Breast epithelium (tissue), 4 donors: ENCODE data around the gene E2F7. TPM values are rescaled to one million over a fixed set of nuclear protein-coding genes. Genes with fewer than 3 reads are reported as not detected.

Experiments
- DNase-seq, 2 donors: peaks; one replicate each; pipeline ENCODE4 v3.0.0-alpha.2; 2019; ENCODE audit warnings: low spot score in 2 of 2
- H3K27ac ChIP-seq, 2 donors: fragments of 200-600 bp; sonication (generic) in 1 of 2; one replicate each; pipeline ENCODE4 v1.5.1; 2016 to 2019; ENCODE audit warnings: mild to moderate bottlenecking in 1 of 2
- H3K27me3 ChIP-seq, 2 donors: fragments of 200-600 bp; sonication (generic) in 1 of 2; one replicate each; pipeline versions ENCODE4 v1.5.1 to v1.6.0; 2017 to 2019; ENCODE audit warnings: control low read depth in 1 of 2, mild to moderate bottlenecking in 1 of 2
- H3K36me3 ChIP-seq: fragments of 200-600 bp; one replicate; pipeline ENCODE4 v1.5.1; 2019
- H3K4me1 ChIP-seq, 2 donors: fragments of 200-600 bp; sonication (generic); one replicate each; pipeline ENCODE4 v1.5.1; 2016 to 2019; ENCODE audit warnings: control low read depth in 1 of 2
- H3K4me3 ChIP-seq, 3 donors: fragments of 200-600 bp; sonication (generic); 1 replicate in 2 of 3; 2 replicates in 1 of 3; pipeline ENCODE4 v1.5.1; 2016 to 2019; ENCODE audit warnings: mild to moderate bottlenecking in 3 of 3, moderate library complexity in 2 of 3
- H3K9me3 ChIP-seq, 2 donors: fragments of 200-600 bp; sonication (generic) in 1 of 2; one replicate each; pipeline ENCODE4 v1.5.1; 2016 to 2019; ENCODE audit warnings: control low read depth in 1 of 2
- POLR2A ChIP-seq: fragments of 450-650 bp; IDR thresholded peaks from one replicate; pipeline ENCODE4 v1.6.1; 2016; ENCODE audit warnings: antibody characterized with exemption, mild to moderate bottlenecking, moderate library complexity
- POLR2AphosphoS5 ChIP-seq, 3 donors: sonication (generic); formaldehyde crosslinking; IDR thresholded peaks; one replicate each; pipeline ENCODE4 v1.6.1; 2017; ENCODE audit warnings: antibody characterized with exemption in 3 of 3
- intact Hi-C: fragments of 100-400 bp; cut with DNase I; formaldehyde crosslinking; loops from one replicate; pipeline ENCODE4 v1.15.1; 2023; ENCODE audit warnings: low total_unique reads
- total RNA-seq, 3 donors: library from RNA; depleted of rRNA; stranded (reverse); fragments of >200 nt; gene quantifications; one replicate each; pipeline ENCODE4 v1.1.0, GENCODE V29; 2016
- TF ChIP-seq, protein P1 (sequence below), 3 donors: fragments of 450-650 bp; IDR thresholded peaks; one replicate each; pipeline ENCODE4 v1.5.1; 2016 to 2017; ENCODE audit warnings: antibody characterized with exemption in 3 of 3, mild to moderate bottlenecking in 3 of 3, moderate library complexity in 3 of 3

The E2F7 gene
- total RNA-seq, 3 donors from 2014 or later: under 0.01 to 0.44 TPM; not detected in 1

DNA sequence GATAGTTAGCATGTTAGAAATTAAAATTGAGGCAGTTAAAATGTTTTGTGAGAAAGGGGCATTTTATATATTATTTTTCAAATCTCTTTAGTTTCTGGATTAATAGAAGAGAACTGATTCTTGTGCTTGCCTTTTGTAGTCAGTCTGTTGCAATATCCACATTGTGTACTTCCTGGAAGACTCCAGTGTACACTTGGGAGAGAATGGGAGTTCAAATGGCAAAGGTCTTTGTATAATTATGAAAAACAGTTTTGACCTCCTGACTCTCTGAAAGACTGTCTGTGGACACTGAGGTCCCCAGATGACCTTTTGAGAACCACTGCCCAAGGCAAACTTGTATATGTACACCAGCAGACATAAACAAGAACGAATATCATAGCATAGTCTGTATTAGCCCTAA is 12.1 kb downstream of the E2F7 start:
- Histone ChIP-seq H3K27ac (no peak overlapping the region), H3K4me3 (no peak overlapping the region), H3K27me3 (no peaks in the 10 kb centered on the region), H3K36me3 (no peaks in the 10 kb centered on the region), H3K4me1 (no peaks in the 10 kb centered on the region), H3K9me3 (no peaks in the 10 kb centered on the region)
- TF ChIP-seq POLR2A (no peak), POLR2AphosphoS5 (IDR thresholded peaks at IDR 0.05) (no peak)
- TF ChIP-seq, protein P1, sequence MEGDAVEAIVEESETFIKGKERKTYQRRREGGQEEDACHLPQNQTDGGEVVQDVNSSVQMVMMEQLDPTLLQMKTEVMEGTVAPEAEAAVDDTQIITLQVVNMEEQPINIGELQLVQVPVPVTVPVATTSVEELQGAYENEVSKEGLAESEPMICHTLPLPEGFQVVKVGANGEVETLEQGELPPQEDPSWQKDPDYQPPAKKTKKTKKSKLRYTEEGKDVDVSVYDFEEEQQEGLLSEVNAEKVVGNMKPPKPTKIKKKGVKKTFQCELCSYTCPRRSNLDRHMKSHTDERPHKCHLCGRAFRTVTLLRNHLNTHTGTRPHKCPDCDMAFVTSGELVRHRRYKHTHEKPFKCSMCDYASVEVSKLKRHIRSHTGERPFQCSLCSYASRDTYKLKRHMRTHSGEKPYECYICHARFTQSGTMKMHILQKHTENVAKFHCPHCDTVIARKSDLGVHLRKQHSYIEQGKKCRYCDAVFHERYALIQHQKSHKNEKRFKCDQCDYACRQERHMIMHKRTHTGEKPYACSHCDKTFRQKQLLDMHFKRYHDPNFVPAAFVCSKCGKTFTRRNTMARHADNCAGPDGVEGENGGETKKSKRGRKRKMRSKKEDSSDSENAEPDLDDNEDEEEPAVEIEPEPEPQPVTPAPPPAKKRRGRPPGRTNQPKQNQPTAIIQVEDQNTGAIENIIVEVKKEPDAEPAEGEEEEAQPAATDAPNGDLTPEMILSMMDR (IDR thresholded peaks at IDR 0.05): no peak
- intact Hi-C loops: no loop called here
- DNase-seq: no peak

DNA sequence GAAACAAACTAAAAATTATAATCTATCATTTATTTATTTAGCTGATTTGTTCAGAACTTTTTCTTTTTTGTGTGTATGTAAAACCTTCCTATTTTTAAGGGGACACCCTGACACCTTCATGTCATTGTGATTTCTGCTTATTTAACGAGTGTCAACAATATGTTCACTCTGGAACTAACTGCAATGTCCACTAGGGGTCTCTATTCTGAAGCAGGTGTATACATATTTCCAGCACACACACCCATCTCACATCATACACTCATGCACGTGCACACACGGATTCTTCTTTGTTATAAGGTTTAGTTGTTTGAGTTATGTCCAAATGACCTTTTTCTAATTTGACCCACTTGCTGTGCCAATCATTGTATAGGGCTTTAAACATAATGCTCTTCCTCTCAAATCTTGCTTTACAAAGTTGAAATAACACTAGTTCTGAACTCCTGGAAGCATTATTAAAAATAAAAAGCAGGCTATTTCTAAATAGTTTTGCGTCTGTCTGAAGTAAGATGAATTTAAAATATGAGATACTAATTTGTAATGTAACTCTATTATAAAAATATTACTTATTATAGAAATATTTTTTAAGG is 15.5 kb downstream of the E2F7 start:
- Histone ChIP-seq H3K9me3 (no peaks in the 10 kb centered on the region), H3K4me1 (no peaks in the 10 kb centered on the region), H3K27ac (no peak overlapping the region), H3K4me3 (no peak overlapping the region), H3K27me3 (no peaks in the 10 kb centered on the region), H3K36me3 (no peaks in the 10 kb centered on the region)
- intact Hi-C loops: no loop called here
- DNase-seq: no peak
- TF ChIP-seq, protein P1 (IDR thresholded peaks at IDR 0.05): peak; percentile 60 to 69 (median 67)
- no peak for TF ChIP-seq POLR2A

DNA sequence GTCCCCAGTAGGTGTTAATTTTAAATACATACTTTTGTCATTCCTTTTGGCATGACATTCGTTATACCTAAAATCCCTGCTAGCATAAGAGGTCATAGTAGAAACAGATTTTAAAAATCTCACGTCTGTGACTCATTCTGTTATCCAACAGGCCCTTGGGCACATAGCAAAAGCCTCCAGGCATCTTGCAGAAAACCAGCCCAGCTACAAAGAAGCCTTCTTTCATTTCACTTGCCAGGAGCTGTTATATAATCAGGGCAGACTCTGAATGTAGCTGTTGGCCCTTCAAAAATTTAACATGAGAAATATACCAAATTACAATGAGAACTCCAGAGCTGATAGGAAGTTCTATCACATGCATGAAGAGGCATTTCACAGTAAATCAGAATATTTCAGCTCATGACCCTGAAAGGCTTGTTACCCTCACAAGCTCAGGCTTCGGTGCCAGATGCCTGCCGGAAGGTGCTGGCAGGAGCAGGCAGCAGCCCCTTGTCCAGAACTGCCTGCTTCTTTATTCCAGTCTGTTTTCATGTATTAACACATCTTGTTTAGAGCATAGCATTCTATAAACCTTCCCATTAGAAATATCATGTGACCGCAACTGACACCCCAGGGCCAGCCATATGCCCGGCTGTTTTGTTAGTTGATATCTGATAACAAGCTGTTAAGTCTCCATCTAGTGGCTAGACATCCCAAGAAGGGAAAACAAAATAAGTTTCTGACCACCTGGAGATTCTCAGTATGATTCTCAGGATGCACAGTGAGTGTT is 17.8 kb downstream of the E2F7 start:
- intact Hi-C loops: no loop called here
- Histone ChIP-seq H3K4me1 (no peaks in the 10 kb centered on the region), H3K9me3 (no peaks in the 10 kb centered on the region), H3K27me3 (no peaks in the 10 kb centered on the region), H3K4me3 (no peak overlapping the region), H3K36me3 (no peaks in the 10 kb centered on the region), H3K27ac (no peak overlapping the region)
- TF ChIP-seq POLR2A (no peak), POLR2AphosphoS5 (IDR thresholded peaks at IDR 0.05) (no peak)
- TF ChIP-seq, protein P1 (IDR thresholded peaks at IDR 0.05): no peak
- DNase-seq: no peak

DNA sequence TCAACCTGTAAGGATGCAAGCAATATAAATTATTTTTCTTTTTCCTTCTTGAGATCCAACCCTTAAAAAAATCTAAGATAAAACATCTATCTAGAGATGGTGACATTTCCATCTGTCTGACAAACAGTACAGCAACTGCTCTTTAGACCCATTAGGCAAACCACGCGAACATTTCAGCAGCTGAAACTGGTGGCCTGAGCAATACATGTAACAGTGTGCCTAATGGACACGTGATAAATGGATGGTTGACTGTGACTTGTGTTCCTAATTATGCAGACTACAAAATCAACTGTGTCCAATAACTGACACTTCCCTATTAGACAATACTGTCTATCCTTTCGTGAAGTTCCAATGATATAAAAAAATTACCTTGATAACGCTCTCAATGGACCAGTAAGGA is 18.9 kb downstream of the E2F7 start:
- intact Hi-C loops: no loop called here
- Histone ChIP-seq H3K36me3 (no peaks in the 10 kb centered on the region), H3K4me1 (no peaks in the 10 kb centered on the region), H3K9me3 (no peaks in the 10 kb centered on the region), H3K27me3 (no peaks in the 10 kb centered on the region), H3K4me3 (no peak overlapping the region), H3K27ac (no peak overlapping the region)
- TF ChIP-seq, protein P1 (IDR thresholded peaks at IDR 0.05): no peak
- TF ChIP-seq POLR2A (no peak), POLR2AphosphoS5 (IDR thresholded peaks at IDR 0.05) (no peak)
- DNase-seq: no peak

DNA sequence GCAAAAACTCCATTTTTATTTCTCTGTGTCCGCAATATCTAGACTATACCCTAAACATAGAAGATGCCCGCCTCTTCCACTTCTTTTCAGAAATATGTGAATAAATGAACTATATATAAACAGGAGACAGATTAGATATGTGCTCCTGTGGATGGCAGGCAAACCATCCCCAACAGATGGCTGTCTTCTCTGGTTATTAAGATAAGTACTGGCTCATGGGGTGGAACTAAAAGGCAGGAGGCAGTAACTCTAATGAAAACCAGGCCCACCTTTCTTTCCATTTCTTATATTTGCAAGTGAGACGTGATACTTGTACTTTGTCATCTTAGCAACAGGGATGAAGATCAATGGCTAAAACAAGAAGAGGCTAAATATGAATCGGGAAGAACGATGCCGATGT is 20.2 kb downstream of the E2F7 start:
- Histone ChIP-seq H3K4me1 (no peaks in the 10 kb centered on the region), H3K9me3 (no peaks in the 10 kb centered on the region), H3K36me3 (no peaks in the 10 kb centered on the region), H3K4me3 (no peak overlapping the region), H3K27ac (no peak overlapping the region), H3K27me3 (no peaks in the 10 kb centered on the region)
- intact Hi-C loops: no loop called here
- DNase-seq: no peak
- TF ChIP-seq POLR2A (no peak), POLR2AphosphoS5 (IDR thresholded peaks at IDR 0.05) (no peak)
- TF ChIP-seq, protein P1 (IDR thresholded peaks at IDR 0.05): no peak
